ENCODE measurements around the gene MPST.

Gene MPST

GRCh38 chr22:37019309-37020191 is at the start of gene MPST, which contains the start of gene TST:
MPST (plus strand) TSS chr22:37019742; CDS start chr22:37019837, 95 bp downstream.
TST (minus strand) TSS chr22:37019447; CDS start chr22:37018732, 715 bp downstream.
- Histone ChIP-seq H3K36me3 (ENCODE audit: control insufficient read depth, insufficient read depth, low read length) (peaks cover 10% of the 10 kb centered on the region), H3K4me3 (ENCODE audit: low read length) (peak within 1 kb of the TSS; percentile 94), H3K27me3 (ENCODE audit: control insufficient read depth, insufficient read depth, low read length) (no peaks in the 10 kb centered on the region), H3K4me1 (ENCODE audit: control insufficient read depth, insufficient read depth, low read length) (peaks cover 4% of the 10 kb centered on the region; the same call in 1 of the 2 replicates), H3K27ac (ENCODE audit: low read length) (no peak within 1 kb of the TSS), H3K9me3 (ENCODE audit: control insufficient read depth, insufficient read depth, low read length) (no peaks in the 10 kb centered on the region)
- WGBS (ENCODE audit: insufficient coverage, insufficient read length), result no CpG with 5 or more reads among the region's 107 CpGs
- DNase-seq (ENCODE audit: low read depth, low spot score), result peak; percentile 37

GRCh38 chr22:36971341-36972125 is 48.0 kb upstream of the MPST start:
- no peak for DNase-seq (ENCODE audit: low read depth, low spot score)
- no peaks in the 10 kb centered on the region for H3K36me3 ChIP-seq (ENCODE audit: control insufficient read depth, insufficient read depth, low read length)
- H3K9me3 ChIP-seq (ENCODE audit: control insufficient read depth, insufficient read depth, low read length), result no peaks in the 10 kb centered on the region
- H3K4me3 ChIP-seq (ENCODE audit: low read length), result no peak overlapping the region
- H3K27ac ChIP-seq (ENCODE audit: low read length), result no peak overlapping the region
- no peaks in the 10 kb centered on the region for H3K27me3 ChIP-seq (ENCODE audit: control insufficient read depth, insufficient read depth, low read length)
- no peaks in the 10 kb centered on the region for H3K4me1 ChIP-seq (ENCODE audit: control insufficient read depth, insufficient read depth, low read length)
- WGBS (ENCODE audit: insufficient coverage, insufficient read length), result no CpG with 5 or more reads among the region's 19 CpGs

- H3K27me3 ChIP-seq (ENCODE audit: control insufficient read depth, insufficient read depth, low read length), result no peaks in the 10 kb centered on the region
- H3K4me1 ChIP-seq (ENCODE audit: control insufficient read depth, insufficient read depth, low read length), result no peaks in the 10 kb centered on the region; the same call in 1 of the 2 replicates
- no peaks in the 10 kb centered on the region for H3K36me3 ChIP-seq (ENCODE audit: control insufficient read depth, insufficient read depth, low read length)
- no peak overlapping the region for H3K27ac ChIP-seq (ENCODE audit: low read length)
- DNase-seq (ENCODE audit: low read depth, low spot score), result no peak
- H3K4me3 ChIP-seq (ENCODE audit: low read length), result no peak overlapping the region
- H3K9me3 ChIP-seq (ENCODE audit: control insufficient read depth, insufficient read depth, low read length), result no peaks in the 10 kb centered on the region
- WGBS (ENCODE audit: insufficient coverage, insufficient read length), result no CpG with 5 or more reads among the region's 4 CpGs
These were observed 42.9 kb upstream of the MPST start for GRCh38 chr22:36976606-36977005.

GRCh38 chr22:36977401-36977861 is 42.1 kb upstream of the MPST start:
- no peaks in the 10 kb centered on the region for H3K36me3 ChIP-seq (ENCODE audit: control insufficient read depth, insufficient read depth, low read length)
- DNase-seq (ENCODE audit: low read depth, low spot score), result no peak
- no peak overlapping the region for H3K27ac ChIP-seq (ENCODE audit: low read length)
- no peak overlapping the region for H3K4me3 ChIP-seq (ENCODE audit: low read length)
- no peaks in the 10 kb centered on the region for H3K27me3 ChIP-seq (ENCODE audit: control insufficient read depth, insufficient read depth, low read length)
- no peaks in the 10 kb centered on the region for H3K9me3 ChIP-seq (ENCODE audit: control insufficient read depth, insufficient read depth, low read length)
- WGBS (ENCODE audit: insufficient coverage, insufficient read length), result no CpG with 5 or more reads among the region's 13 CpGs
- no peaks in the 10 kb centered on the region; the same call in 1 of the 2 replicates for H3K4me1 ChIP-seq (ENCODE audit: control insufficient read depth, insufficient read depth, low read length)

GRCh38 chr22:36977947-36978660 is 41.4 kb upstream of the MPST start:
- H3K9me3 ChIP-seq (ENCODE audit: control insufficient read depth, insufficient read depth, low read length), result no peaks in the 10 kb centered on the region
- no peaks in the 10 kb centered on the region for H3K27me3 ChIP-seq (ENCODE audit: control insufficient read depth, insufficient read depth, low read length)
- DNase-seq (ENCODE audit: low read depth, low spot score), result peak; percentile 79
- no CpG with 5 or more reads among the region's 18 CpGs for WGBS (ENCODE audit: insufficient coverage, insufficient read length)
- no peaks in the 10 kb centered on the region; the same call in 1 of the 2 replicates for H3K4me1 ChIP-seq (ENCODE audit: control insufficient read depth, insufficient read depth, low read length)
- no peak overlapping the region for H3K27ac ChIP-seq (ENCODE audit: low read length)
- H3K36me3 ChIP-seq (ENCODE audit: control insufficient read depth, insufficient read depth, low read length), result no peaks in the 10 kb centered on the region
- no peak overlapping the region for H3K4me3 ChIP-seq (ENCODE audit: low read length)

- no peak for DNase-seq (ENCODE audit: low read depth, low spot score)
- no peak overlapping the region for H3K4me3 ChIP-seq (ENCODE audit: low read length)
- WGBS (ENCODE audit: insufficient coverage, insufficient read length), result no CpG with 5 or more reads among the region's 13 CpGs
These were observed 40.3 kb upstream of the MPST start for GRCh38 chr22:36979016-36979910.

GRCh38 chr22:36981247-36981775 is 38.2 kb upstream of the MPST start:
- WGBS (ENCODE audit: insufficient coverage, insufficient read length), result no CpG with 5 or more reads among the region's 16 CpGs
- H3K27ac ChIP-seq (ENCODE audit: low read length), result no peak overlapping the region
- no peaks in the 10 kb centered on the region for H3K27me3 ChIP-seq (ENCODE audit: control insufficient read depth, insufficient read depth, low read length)
- no peaks in the 10 kb centered on the region for H3K36me3 ChIP-seq (ENCODE audit: control insufficient read depth, insufficient read depth, low read length)
- no peaks in the 10 kb centered on the region; the same call in 1 of the 2 replicates for H3K4me1 ChIP-seq (ENCODE audit: control insufficient read depth, insufficient read depth, low read length)
- no peak for DNase-seq (ENCODE audit: low read depth, low spot score)
- no peaks in the 10 kb centered on the region for H3K9me3 ChIP-seq (ENCODE audit: control insufficient read depth, insufficient read depth, low read length)
- no peak overlapping the region; the same call in 1 of the 2 replicates for H3K4me3 ChIP-seq (ENCODE audit: low read length)

More at GRCh38 chr22:36979016-36979910, 40.3 kb upstream of the MPST start:
- no peaks in the 10 kb centered on the region; the same call in 1 of the 2 replicates for H3K4me1 ChIP-seq (ENCODE audit: control insufficient read depth, insufficient read depth, low read length)
- H3K9me3 ChIP-seq (ENCODE audit: control insufficient read depth, insufficient read depth, low read length), result no peaks in the 10 kb centered on the region
- no peak overlapping the region for H3K27ac ChIP-seq (ENCODE audit: low read length)
- H3K36me3 ChIP-seq (ENCODE audit: control insufficient read depth, insufficient read depth, low read length), result no peaks in the 10 kb centered on the region
- H3K27me3 ChIP-seq (ENCODE audit: control insufficient read depth, insufficient read depth, low read length), result no peaks in the 10 kb centered on the region

GRCh38 chr22:36982136-36982535 is 37.4 kb upstream of the MPST start:
- WGBS (ENCODE audit: insufficient coverage, insufficient read length), result no CpG with 5 or more reads among the region's 5 CpGs
- DNase-seq (ENCODE audit: low read depth, low spot score), result no peak

GRCh38 chr22:36985211-36985889 is 34.2 kb upstream of the MPST start:
- H3K27ac ChIP-seq (ENCODE audit: low read length), result no peak overlapping the region
- WGBS (ENCODE audit: insufficient coverage, insufficient read length), result no CpG with 5 or more reads among the region's 10 CpGs

More at GRCh38 chr22:36982136-36982535, 37.4 kb upstream of the MPST start:
- Histone ChIP-seq H3K27me3 (ENCODE audit: control insufficient read depth, insufficient read depth, low read length) (no peaks in the 10 kb centered on the region), H3K9me3 (ENCODE audit: control insufficient read depth, insufficient read depth, low read length) (no peaks in the 10 kb centered on the region; the same call in 1 of the 2 replicates), H3K4me1 (ENCODE audit: control insufficient read depth, insufficient read depth, low read length) (no peaks in the 10 kb centered on the region; the same call in 1 of the 2 replicates), H3K36me3 (ENCODE audit: control insufficient read depth, insufficient read depth, low read length) (no peaks in the 10 kb centered on the region), H3K27ac (ENCODE audit: low read length) (no peak overlapping the region), H3K4me3 (ENCODE audit: low read length) (no peak overlapping the region)

More at GRCh38 chr22:36985211-36985889, 34.2 kb upstream of the MPST start:
- H3K9me3 ChIP-seq (ENCODE audit: control insufficient read depth, insufficient read depth, low read length), result no peaks in the 10 kb centered on the region; the same call in 1 of the 2 replicates
- H3K36me3 ChIP-seq (ENCODE audit: control insufficient read depth, insufficient read depth, low read length), result no peaks in the 10 kb centered on the region
- H3K4me1 ChIP-seq (ENCODE audit: control insufficient read depth, insufficient read depth, low read length), result no peaks in the 10 kb centered on the region; the same call in 1 of the 2 replicates
- no peaks in the 10 kb centered on the region for H3K27me3 ChIP-seq (ENCODE audit: control insufficient read depth, insufficient read depth, low read length)
- no peak for DNase-seq (ENCODE audit: low read depth, low spot score)
- no peak overlapping the region for H3K4me3 ChIP-seq (ENCODE audit: low read length)
